GM18505 (cell line): ENCODE measurements around the gene AKNA.

Source experiments
- ATAC-seq: cut with Tn5 transposase; IDR thresholded peaks from one replicate; pipeline ENCODE4 v1.9.1; 2021; ENCODE audit not compliant: unreplicated experiment
- POLR2A ChIP-seq: IDR thresholded peaks from 4 replicates; pipeline ENCODE4 v1.6.1; 2011; ENCODE audit warnings: borderline replicate concordance; ENCODE audit not compliant: insufficient read depth, insufficient read length; ENCODE audit errors: extremely low read depth

The AKNA gene

DNA sequence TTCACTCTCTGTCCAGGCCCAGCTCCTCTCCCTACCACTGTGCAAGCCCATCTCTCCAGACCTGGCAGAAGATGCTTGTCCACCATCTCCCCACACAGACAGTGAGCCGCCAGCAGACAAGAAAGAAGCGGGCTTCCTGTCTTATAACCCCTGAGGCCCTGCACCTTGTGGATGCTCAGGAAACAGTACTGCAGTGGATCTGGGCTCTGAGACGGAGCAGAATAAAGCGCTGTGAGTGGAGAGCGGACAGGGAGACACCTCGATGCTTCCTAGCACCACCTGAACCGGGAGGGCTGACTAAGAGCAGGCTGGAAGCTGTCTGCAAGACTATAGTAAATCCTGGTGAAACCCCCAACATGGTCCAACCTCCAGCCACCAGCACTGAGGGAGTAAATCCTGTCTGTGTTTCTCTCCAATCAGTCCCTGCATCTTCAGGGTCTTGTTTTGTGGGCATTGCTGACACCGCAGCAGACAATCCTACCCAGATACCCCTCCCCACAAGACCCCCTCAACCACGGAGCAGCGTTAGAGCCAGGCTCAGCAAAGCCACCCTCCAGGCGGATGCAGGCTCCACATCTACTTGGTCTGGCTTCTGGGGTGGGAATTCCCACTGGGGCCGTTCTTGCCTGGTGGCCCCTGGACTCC lies 39.4 kb downstream of the AKNA start:
- no peak for ATAC-seq
- TF ChIP-seq POLR2A, result no peak

DNA sequence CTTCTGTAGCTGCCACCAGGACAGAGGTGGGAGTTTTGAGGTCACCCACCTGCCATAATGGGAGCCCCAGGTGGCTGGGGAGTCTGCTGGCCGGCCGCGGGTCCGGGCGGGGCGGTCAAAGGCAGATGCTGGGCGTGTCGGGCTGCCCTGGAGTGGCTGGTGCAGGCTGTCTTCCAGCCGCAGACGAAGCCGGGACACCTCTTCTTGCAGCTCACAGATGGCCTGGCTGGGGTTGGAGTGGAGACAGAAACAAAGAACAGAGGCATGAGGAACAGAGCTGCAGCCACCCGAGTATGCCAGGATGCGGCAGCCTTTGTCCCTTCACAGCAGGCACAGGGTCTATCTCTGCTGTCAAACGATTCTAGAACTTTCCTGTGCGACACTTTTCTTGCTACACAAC lies 40.1 kb downstream of the AKNA start:
- ATAC-seq, result no peak
- no peak for TF ChIP-seq POLR2A

GRCh38 chr9:114346146-114346545 lies 41.6 kb downstream of the AKNA start:
- ATAC-seq, result no peak
- TF ChIP-seq POLR2A, result no peak

GRCh38 chr9:114345493-114346065 lies 42.2 kb downstream of the AKNA start:
- ATAC-seq, result no peak
- no peak for TF ChIP-seq POLR2A

DNA sequence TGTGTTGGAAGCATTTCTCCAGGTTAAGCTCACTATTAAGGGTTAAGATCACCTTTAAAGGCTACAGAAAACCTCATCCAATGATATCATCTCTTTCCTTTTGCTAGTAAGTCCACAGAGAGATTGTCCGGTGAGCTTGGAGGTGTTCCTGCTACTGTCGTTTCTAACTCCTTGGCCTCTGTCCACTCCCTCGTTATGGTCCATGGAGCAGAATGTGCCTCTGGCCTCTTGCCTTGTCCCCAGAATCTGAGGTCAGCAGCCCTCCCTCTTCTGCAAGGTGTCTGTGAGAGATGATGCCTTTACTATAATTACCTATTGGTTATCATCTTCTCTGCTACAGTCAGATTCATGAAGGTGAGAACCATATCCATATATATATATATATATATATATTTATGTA lies 43.1 kb downstream of the AKNA start:
- TF ChIP-seq POLR2A, result no peak
- ATAC-seq, result no peak

DNA sequence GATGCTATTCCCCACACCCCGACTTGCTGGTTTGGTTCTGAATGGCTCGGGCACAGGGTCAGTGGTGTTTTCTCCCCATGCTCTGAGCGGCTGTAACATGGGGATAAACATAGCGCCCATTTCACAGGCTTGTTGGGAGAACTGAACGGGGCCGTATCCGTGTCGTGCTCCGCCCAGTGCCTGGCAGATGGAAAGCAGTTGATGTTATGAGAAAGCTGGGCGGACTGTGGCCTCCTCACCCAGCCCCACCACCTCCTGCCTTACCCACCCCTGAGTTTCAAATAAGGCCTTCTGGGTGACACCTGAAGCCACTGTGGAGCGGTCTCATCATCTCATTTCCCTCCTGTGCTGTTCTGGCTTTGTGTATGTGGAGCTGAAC lies 43.6 kb downstream of the AKNA start:
- peak; percentile 11 for TF ChIP-seq POLR2A
- no peak for ATAC-seq

DNA sequence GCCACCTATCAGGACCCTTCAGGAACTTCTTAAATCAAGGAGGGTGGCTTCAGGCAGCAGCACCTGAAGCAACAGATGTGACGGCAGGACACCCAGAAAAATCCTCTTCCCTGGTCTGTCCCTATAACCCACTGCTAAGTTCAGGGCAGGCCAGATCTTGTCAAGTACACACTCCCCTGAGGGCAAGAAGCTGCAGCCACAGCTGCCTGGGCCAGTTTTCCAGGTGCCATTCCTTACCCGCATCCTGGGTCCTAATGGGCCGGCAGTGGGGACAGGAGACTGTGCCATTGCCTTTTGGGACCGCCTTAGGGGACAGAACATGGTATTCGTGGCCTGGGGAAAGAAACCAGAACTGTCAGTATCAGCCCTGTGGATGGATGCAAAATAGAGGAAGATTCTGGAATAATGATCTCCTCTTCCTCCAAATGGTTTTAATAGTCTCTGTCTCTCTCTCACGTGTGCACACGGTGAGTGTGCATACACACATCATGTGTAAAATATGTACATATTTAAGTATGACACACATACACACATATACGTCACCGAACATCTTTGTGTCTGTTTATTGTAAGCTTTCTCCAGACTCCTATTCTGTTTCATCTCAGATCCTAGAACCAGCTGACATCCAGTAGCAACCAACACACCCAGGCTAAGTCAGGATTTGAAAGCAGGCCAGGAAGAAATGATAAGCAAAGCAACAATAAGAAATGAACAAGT lies 44.2 kb downstream of the AKNA start:
- no peak for ATAC-seq
- TF ChIP-seq POLR2A, result no peak

DNA sequence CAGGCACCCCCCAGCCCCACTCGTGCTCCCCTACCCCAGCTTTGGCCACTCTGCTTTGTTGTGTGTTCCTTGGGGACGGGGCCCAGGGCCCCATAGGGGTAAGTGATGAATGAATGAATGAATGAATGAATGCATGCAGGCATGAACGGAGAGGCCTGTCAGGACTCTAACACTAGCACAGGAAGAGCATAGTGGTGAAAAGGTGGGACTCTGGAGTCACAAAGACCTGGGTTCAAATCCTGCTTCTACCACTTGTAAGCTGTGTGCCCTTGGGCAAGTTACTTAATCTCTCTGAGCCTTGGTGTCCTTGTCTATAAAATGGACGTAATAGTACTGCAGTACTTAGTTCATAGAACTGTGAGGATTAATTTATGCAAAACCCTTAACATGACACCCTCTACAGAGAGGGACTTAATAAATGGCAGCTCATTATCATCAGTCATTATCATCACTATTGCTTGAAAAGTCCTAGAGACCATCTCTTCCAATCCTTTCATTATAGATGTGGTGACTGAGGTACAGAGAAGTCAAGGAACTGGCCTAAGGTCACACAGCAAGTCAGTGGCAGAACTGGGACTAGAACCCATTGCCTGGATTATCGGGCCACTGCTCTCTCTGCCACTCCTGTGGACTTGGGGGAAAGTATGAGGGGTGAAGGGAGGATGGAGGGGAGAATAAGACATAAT lies 44.9 kb downstream of the AKNA start:
- ATAC-seq, result no peak
- no peak for TF ChIP-seq POLR2A

DNA sequence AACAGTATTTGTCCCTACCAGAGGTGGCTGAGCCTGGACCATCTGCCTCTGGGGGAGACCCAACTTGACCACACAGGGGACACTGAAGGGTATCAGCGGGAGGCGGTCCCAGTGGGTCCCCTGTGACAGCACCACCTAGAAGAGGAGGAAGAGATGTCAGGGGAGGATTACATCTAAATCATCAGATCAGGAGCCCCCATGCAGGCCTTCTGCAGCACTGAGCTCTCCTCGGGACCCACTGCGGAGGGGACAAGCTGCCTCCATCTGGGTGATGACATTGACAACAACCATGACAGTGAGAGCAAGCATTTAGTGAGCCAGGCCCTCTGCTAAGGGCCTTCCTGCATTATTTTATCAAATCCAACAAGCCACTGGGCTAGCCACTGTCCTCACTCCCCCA lies 45.8 kb downstream of the AKNA start:
- ATAC-seq, result no peak
- TF ChIP-seq POLR2A, result no peak

GRCh38 chr9:114341152-114341830 lies 46.5 kb downstream of the AKNA start:
- no peak for ATAC-seq
- TF ChIP-seq POLR2A, result no peak

DNA sequence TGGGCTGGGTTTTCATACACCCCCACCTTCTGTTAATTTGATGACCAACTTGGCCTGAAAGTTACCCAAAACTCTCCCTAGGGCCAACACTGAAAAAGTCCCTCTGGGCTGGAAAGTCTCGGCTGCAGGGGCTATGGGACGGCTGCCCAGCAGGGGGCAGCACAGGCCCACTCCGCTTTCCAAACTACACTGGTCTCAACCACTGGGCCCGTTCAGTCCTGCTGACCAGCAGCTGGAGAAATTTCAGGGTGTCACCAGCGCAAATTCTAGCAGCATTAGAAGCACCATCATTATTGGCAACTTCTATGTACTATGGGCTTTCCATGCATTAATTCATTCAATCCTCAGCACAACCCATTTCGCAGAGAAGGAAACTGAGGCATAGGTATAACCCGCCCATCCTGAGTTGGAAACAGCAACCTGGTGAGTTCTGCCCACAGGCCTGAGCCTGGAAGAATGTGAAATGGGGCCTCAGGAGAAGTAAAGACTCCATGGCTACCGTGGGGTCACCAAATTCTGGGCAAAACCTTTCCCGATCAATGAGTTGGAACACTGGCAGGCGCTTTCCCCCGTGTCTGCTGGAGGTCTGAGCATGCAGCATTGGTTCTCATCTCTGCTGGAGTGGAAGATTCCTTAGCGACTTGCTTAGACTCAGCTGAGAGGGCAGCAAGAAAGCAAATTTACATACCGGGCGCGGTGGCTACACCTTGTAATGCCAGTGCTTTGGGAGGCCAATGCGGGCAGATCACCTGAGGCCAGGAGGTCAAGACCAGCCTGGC lies 48.5 kb downstream of the AKNA start:
- ATAC-seq, result no peak
- no peak for TF ChIP-seq POLR2A

GRCh38 chr9:114338187-114338586 lies 49.6 kb downstream of the AKNA start:
- ATAC-seq, result no peak
- TF ChIP-seq POLR2A, result no peak
